Activated naive CD4-positive, alpha-beta T cell treated with anti-CD3 and anti-CD28 coated beads, Interleukin-2, amount 50 U/mL, for 16 hours (primary cell): ENCODE results near the gene NPAS2.

Experiments
- DNase-seq: peaks from one replicate; pipeline ENCODE4 v3.0.0-alpha.2; 2020

Gene NPAS2

GRCh38 chr2:100948942-100949811 is 129.2 kb downstream of the NPAS2 start:
- DNase-seq, result no peak

- DNase-seq, result no peak
Observed at GRCh38 chr2:100952512-100952911, 132.6 kb downstream of the NPAS2 start.

GRCh38 chr2:100953406-100954043 is 133.6 kb downstream of the NPAS2 start:
- no peak for DNase-seq

- DNase-seq, result no peak
Observed at GRCh38 chr2:100954044-100954420, 134.1 kb downstream of the NPAS2 start.

GRCh38 chr2:100955226-100955625 is 135.3 kb downstream of the NPAS2 start:
- no peak for DNase-seq

- no peak for DNase-seq
Observed at GRCh38 chr2:100956081-100956480, 136.1 kb downstream of the NPAS2 start.

- no peak for DNase-seq
Observed at GRCh38 chr2:100957996-100958653, 138.2 kb downstream of the NPAS2 start.

- no peak for DNase-seq
Observed at GRCh38 chr2:100959225-100959880, 139.4 kb downstream of the NPAS2 start.

- no peak for DNase-seq
Observed at GRCh38 chr2:100960688-100961087, 140.7 kb downstream of the NPAS2 start.

- DNase-seq, result no peak
Observed at GRCh38 chr2:100962366-100963025, 142.6 kb downstream of the NPAS2 start.

- no peak for DNase-seq
Observed at GRCh38 chr2:100963026-100963375, 143.1 kb downstream of the NPAS2 start.

GRCh38 chr2:100964222-100964621 is 144.3 kb downstream of the NPAS2 start:
- DNase-seq, result no peak

GRCh38 chr2:100964681-100965169 is 144.8 kb downstream of the NPAS2 start:
- DNase-seq, result no peak

- no peak for DNase-seq
Observed at GRCh38 chr2:100965596-100965995, 145.7 kb downstream of the NPAS2 start.

GRCh38 chr2:100967716-100968115 is 147.8 kb downstream of the NPAS2 start:
- no peak for DNase-seq

GRCh38 chr2:100968146-100969145 is 148.5 kb downstream of the NPAS2 start:
- DNase-seq, result no peak

- no peak for DNase-seq
Observed at GRCh38 chr2:100969998-100970397, 150.1 kb downstream of the NPAS2 start.

GRCh38 chr2:100971221-100971620 is 151.3 kb downstream of the NPAS2 start:
- DNase-seq, result no peak

GRCh38 chr2:100972452-100972851 is 152.5 kb downstream of the NPAS2 start:
- no peak for DNase-seq

- no peak for DNase-seq
Observed at GRCh38 chr2:100974712-100975520, 155.0 kb downstream of the NPAS2 start.

- DNase-seq, result no peak
Observed at GRCh38 chr2:100975521-100975785, 155.5 kb downstream of the NPAS2 start.
